Measurements from ENCODE around the gene AHCYL1.

GRCh38 chr1:109993885-109994284 lies 9.3 kb downstream of the AHCYL1 start:
- TF ChIP-seq SP1 (IDR thresholded peaks at IDR 0.05) (no peak), NFRKB (IDR thresholded peaks at IDR 0.05) (no peak)
